Lower leg skin (tissue), 3 donors: ENCODE results near the gene ARMH2.

ENCODE experiments used
- POLR2A ChIP-seq, 2 donors: fragments of 450-650 bp; IDR thresholded peaks; one replicate each; pipeline ENCODE4 v1.6.1; 2016 to 2017; ENCODE audit warnings: antibody characterized with exemption in 2 of 2, mild to moderate bottlenecking in 1 of 2, moderate library complexity in 1 of 2
- TF ChIP-seq, protein P1 (sequence below), 3 donors: fragments of 450-650 bp; IDR thresholded peaks; one replicate each; pipeline ENCODE4 v1.5.1; 2016; ENCODE audit warnings: antibody characterized with exemption in 3 of 3, mild to moderate bottlenecking in 3 of 3, moderate library complexity in 2 of 3

DNA sequence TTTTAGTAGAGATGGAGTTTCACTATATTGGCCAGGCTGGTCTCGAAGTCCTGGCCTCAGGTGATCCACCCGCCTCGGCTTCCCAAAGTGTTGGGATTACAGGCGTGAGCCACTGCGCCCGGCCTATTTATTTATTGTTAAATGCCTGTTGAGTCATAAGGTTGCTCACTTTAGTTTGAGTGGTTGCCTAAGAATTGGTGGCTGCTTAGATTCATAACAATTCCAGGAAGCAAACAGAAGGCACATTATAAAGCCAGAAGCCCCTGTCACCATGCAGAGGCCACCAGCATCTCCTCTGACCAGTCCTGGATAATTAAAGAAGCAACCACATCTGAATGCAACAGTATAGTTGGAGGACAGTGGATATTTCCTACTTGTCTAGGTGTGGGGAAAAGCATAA, 24.0 kb upstream of the ARMH2 start:
- TF ChIP-seq POLR2A (IDR thresholded peaks at IDR 0.05) = no peak
- TF ChIP-seq, protein P1, sequence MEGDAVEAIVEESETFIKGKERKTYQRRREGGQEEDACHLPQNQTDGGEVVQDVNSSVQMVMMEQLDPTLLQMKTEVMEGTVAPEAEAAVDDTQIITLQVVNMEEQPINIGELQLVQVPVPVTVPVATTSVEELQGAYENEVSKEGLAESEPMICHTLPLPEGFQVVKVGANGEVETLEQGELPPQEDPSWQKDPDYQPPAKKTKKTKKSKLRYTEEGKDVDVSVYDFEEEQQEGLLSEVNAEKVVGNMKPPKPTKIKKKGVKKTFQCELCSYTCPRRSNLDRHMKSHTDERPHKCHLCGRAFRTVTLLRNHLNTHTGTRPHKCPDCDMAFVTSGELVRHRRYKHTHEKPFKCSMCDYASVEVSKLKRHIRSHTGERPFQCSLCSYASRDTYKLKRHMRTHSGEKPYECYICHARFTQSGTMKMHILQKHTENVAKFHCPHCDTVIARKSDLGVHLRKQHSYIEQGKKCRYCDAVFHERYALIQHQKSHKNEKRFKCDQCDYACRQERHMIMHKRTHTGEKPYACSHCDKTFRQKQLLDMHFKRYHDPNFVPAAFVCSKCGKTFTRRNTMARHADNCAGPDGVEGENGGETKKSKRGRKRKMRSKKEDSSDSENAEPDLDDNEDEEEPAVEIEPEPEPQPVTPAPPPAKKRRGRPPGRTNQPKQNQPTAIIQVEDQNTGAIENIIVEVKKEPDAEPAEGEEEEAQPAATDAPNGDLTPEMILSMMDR (IDR thresholded peaks at IDR 0.05) = no peak
